GM23338 (cell line): ENCODE results near the gene ESRRA. TPM values are rescaled to one million over a fixed set of nuclear protein-coding genes. Genes with fewer than 3 reads are reported as not detected.

ENCODE experiments used
- ATAC-seq: fragments of 200-7000 bp; cut with Tn5 transposase; 3 replicates; pipeline ENCODE4 v1.9.1; 2020
- DNase-seq: peaks from one replicate; pipeline ENCODE4 v3.0.0-alpha.2; 2015; ENCODE audit warnings: low spot score
- H2AFZ ChIP-seq: fragments of 200-600 bp; sonication (generic); 2 replicates; pipeline ENCODE4 v1.8.0; 2016; ENCODE audit warnings: antibody characterized with exemption, mild to moderate bottlenecking, moderate library complexity
- H3F3A ChIP-seq: fragments of 200-600 bp; sonication (generic); replicated peaks from 2 replicates; pipeline ENCODE4 v1.8.0; 2017; ENCODE audit warnings: antibody characterized with exemption, mixed run types, low read depth
- H3K27ac ChIP-seq: fragments of 200-600 bp; sonication (generic); 2 replicates; pipeline ENCODE4 v1.6.1; 2016; ENCODE audit warnings: low read depth
- H3K27me3 ChIP-seq: fragments of 200-600 bp; sonication (generic); 2 replicates; pipeline ENCODE4 v1.8.0; 2016; ENCODE audit warnings: mild to moderate bottlenecking, mixed run types, moderate library complexity; ENCODE audit not compliant: insufficient read depth
- H3K36me3 ChIP-seq: fragments of 200-600 bp; sonication (generic); 2 replicates; pipeline ENCODE4 v1.8.0; 2016; ENCODE audit warnings: mild to moderate bottlenecking; ENCODE audit not compliant: insufficient read depth
- H3K4me1 ChIP-seq: fragments of 200-600 bp; sonication (generic); 2 replicates; pipeline ENCODE4 v1.8.0; 2016; ENCODE audit warnings: mild to moderate bottlenecking, moderate library complexity; ENCODE audit not compliant: insufficient read depth
- H3K4me2 ChIP-seq: fragments of 200-600 bp; sonication (generic); 2 replicates; pipeline ENCODE4 v1.7.1; 2017; ENCODE audit warnings: mixed run types
- H3K4me3 ChIP-seq: fragments of 200-600 bp; sonication (generic); 2 replicates; pipeline ENCODE4 v1.6.1; 2016; ENCODE audit warnings: mixed run types
- H3K79me2 ChIP-seq: fragments of 200-600 bp; sonication (generic); replicated peaks from 2 replicates; pipeline ENCODE4 v1.8.0; 2017; ENCODE audit warnings: mild to moderate bottlenecking; ENCODE audit not compliant: insufficient read depth
- H3K9me2 ChIP-seq: fragments of 200-600 bp; sonication (generic); 2 replicates; pipeline ENCODE4 v1.8.0; 2017; ENCODE audit not compliant: insufficient read depth
- H4K20me1 ChIP-seq: fragments of 200-600 bp; sonication (generic); replicated peaks from 2 replicates; pipeline ENCODE4 v1.8.0; 2017; ENCODE audit warnings: mild to moderate bottlenecking; ENCODE audit not compliant: insufficient read depth
- H3K27ac Mint-ChIP-seq: 2 replicates; pipeline ENCODE4 v1.8.0; 2020; ENCODE audit warnings: inconsistent platforms, mild to moderate bottlenecking, moderate library complexity, mixed read lengths
- H3K27me3 Mint-ChIP-seq: 3 replicates; pipeline ENCODE4 v1.8.0; 2022; ENCODE audit warnings: low read depth, mild to moderate bottlenecking, moderate library complexity, mixed read lengths, inconsistent platforms; ENCODE audit not compliant: insufficient read depth, poor library complexity
- H3K36me3 Mint-ChIP-seq: 3 replicates; pipeline ENCODE4 v1.8.0; 2021; ENCODE audit warnings: low read depth, mild to moderate bottlenecking, inconsistent platforms, moderate library complexity, mixed read lengths
- H3K4me1 Mint-ChIP-seq: 3 replicates; pipeline ENCODE4 v1.8.0; 2020; ENCODE audit warnings: mild to moderate bottlenecking, inconsistent platforms, mixed read lengths
- H3K4me3 Mint-ChIP-seq: 3 replicates; pipeline ENCODE4 v1.8.0; 2021; ENCODE audit warnings: moderate library complexity, mild to moderate bottlenecking, inconsistent platforms, mixed read lengths
- H3K9me3 Mint-ChIP-seq: 3 replicates; pipeline ENCODE4 v1.8.0; 2020; ENCODE audit warnings: moderate library complexity, mild to moderate bottlenecking, inconsistent platforms, mixed read lengths
- CREB1 ChIP-seq: fragments of 250-450 bp; sonication (Bioruptor Pico); IDR thresholded peaks from 2 replicates; pipeline ENCODE4 v1.5.0; 2020; ENCODE audit warnings: low read depth, mild to moderate bottlenecking, moderate library complexity
- CTCF ChIP-seq, 2 experiments: fragments of 200-600 bp in 1 of 2; sonication (generic) in 1 of 2; conservative IDR thresholded peaks; 2 replicates each; pipeline versions ENCODE4 v1.5.1 to v1.6.1; 2016 to 2017; ENCODE audit warnings: antibody characterized with exemption in 2 of 2, low read depth in 2 of 2, mild to moderate bottlenecking in 2 of 2, moderate library complexity in 1 of 2
- ETS1 ChIP-seq: IDR thresholded peaks from 2 replicates; pipeline ENCODE4 v1.6.1; 2016; ENCODE audit warnings: antibody characterized with exemption
- EZH2 ChIP-seq: fragments of 200-600 bp; sonication (generic); IDR thresholded peaks from one replicate; pipeline ENCODE4 v1.8.0; 2017; ENCODE audit warnings: antibody characterized with exemption, mild to moderate bottlenecking, low read depth; ENCODE audit not compliant: unreplicated experiment
- EZH2phosphoT487 ChIP-seq: fragments of 200-600 bp; sonication (generic); IDR thresholded peaks from one replicate; pipeline ENCODE4 v1.8.1; 2018; ENCODE audit warnings: antibody characterized with exemption; ENCODE audit not compliant: unreplicated experiment
- JUNB ChIP-seq: IDR thresholded peaks from one replicate; pipeline ENCODE4 v1.6.1; 2016; ENCODE audit warnings: antibody characterized with exemption; ENCODE audit not compliant: unreplicated experiment
- NANOG ChIP-seq: IDR thresholded peaks from 2 replicates; pipeline ENCODE4 v1.6.1; 2016; ENCODE audit warnings: antibody characterized with exemption, borderline replicate concordance
- POLR2AphosphoS5 ChIP-seq: IDR thresholded peaks from 2 replicates; pipeline ENCODE4 v1.6.1; 2016; ENCODE audit warnings: antibody characterized with exemption, low read depth
- REST ChIP-seq: IDR thresholded peaks from one replicate; pipeline ENCODE4 v1.6.1; 2018; ENCODE audit warnings: antibody characterized with exemption; ENCODE audit not compliant: unreplicated experiment
- STAT1 ChIP-seq: IDR thresholded peaks from one replicate; pipeline ENCODE4 v1.6.1; 2016; ENCODE audit warnings: antibody characterized with exemption; ENCODE audit not compliant: unreplicated experiment
- ZNF114 ChIP-seq: fragments of 250-450 bp; sonication (Bioruptor Pico); IDR thresholded peaks from 2 replicates; pipeline ENCODE4 v1.5.0; 2020; ENCODE audit warnings: mild to moderate bottlenecking, moderate library complexity
- ZNF331 ChIP-seq: fragments of 250-450 bp; sonication (Bioruptor Pico); IDR thresholded peaks from 2 replicates; pipeline ENCODE4 v1.5.0; 2020; ENCODE audit warnings: low read depth, mild to moderate bottlenecking, moderate library complexity
- ZNF462 ChIP-seq: fragments of 250-450 bp; sonication (Bioruptor Pico); IDR thresholded peaks from 2 replicates; pipeline ENCODE4 v1.5.0; 2020; ENCODE audit warnings: mild to moderate bottlenecking, moderate library complexity
- polyA plus RNA-seq: library from polyadenylated mRNA; unstranded; fragments of >200 nt; fragmentation: Nextera tagmentation; extraction: Ambion mirVana; gene quantifications from 2 replicates; pipeline ENCODE4 v1.2.1, GENCODE V29; 2016
- total RNA-seq: library from RNA; depleted of rRNA; stranded (reverse); fragments of >200 nt; shearing (Covaris generic); gene quantifications from 2 replicates; pipeline ENCODE4 v1.2.3, GENCODE V29; 2014

Gene ESRRA
- total and polyA plus RNA-seq, 2 experiments from 2014 or later = 13.7 to 55.1 TPM

DNA sequence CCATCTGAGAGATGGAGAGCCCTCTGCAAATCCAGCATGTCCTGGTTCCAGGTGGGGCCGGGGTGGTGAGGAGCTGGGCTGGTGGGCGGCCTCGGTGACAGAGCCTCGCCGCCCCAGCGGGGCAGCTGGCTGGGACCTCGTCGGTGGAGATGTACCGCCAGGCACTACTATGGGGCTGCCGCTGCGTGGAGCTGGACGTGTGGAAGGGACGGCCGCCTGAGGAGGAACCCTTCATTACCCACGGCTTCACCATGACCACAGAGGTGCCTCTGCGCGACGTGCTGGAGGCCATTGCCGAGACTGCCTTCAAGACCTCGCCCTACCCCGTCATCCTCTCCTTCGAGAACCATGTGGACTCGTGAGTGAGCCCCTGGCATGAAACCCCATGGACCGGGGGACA, 47.0 kb upstream of the ESRRA start:
- no peak overlapping the region for H3K4me2 ChIP-seq
- H3K4me1 ChIP-seq = no peaks in the 10 kb centered on the region
- H3K9me2 ChIP-seq = no peaks in the 10 kb centered on the region
- Mint-ChIP-seq H3K4me1 (peaks cover 12% of the 10 kb centered on the region), H3K27me3 (peaks cover 18% of the 10 kb centered on the region), H3K4me3 (no peak overlapping the region), H3K27ac (no peak overlapping the region), H3K36me3 (peaks cover 64% of the 10 kb centered on the region), H3K9me3 (no peaks in the 10 kb centered on the region)
- no peak overlapping the region for H2AFZ ChIP-seq
- H3F3A ChIP-seq = no peaks in the 10 kb centered on the region
- H3K27me3 ChIP-seq = no peaks in the 10 kb centered on the region
- H4K20me1 ChIP-seq = peaks cover 4% of the 10 kb centered on the region; the same call in 1 of the 2 replicates
- H3K4me3 ChIP-seq = no peak overlapping the region
- TF ChIP-seq CREB1 (CRISPR knock-in tag) = no peak
- no peak for TF ChIP-seq REST
- TF ChIP-seq ETS1 = no peak
- TF ChIP-seq NANOG = no peak
- no peak for TF ChIP-seq ZNF114
- TF ChIP-seq ZNF331 (CRISPR knock-in tag) = no peak
- no peak for TF ChIP-seq CTCF (conservative IDR thresholded peaks at IDR 0.05; ENCODE audit: low read depth in 2 of 2)
- TF ChIP-seq POLR2AphosphoS5 = no peak
- TF ChIP-seq EZH2phosphoT487 = no peak
- no peak for TF ChIP-seq ZNF462 (CRISPR knock-in tag)
- no peak for TF ChIP-seq STAT1
- no peak for TF ChIP-seq JUNB
- TF ChIP-seq EZH2 = no peak
- peaks cover 2% of the 10 kb centered on the region for H3K79me2 ChIP-seq
- no peak for ATAC-seq
- peaks cover 11% of the 10 kb centered on the region for H3K36me3 ChIP-seq
- no peak for DNase-seq
- H3K27ac ChIP-seq = no peak overlapping the region
